Ishikawa (cell line): Measurements from ENCODE around the gene APBB2.

Source experiments
- CREB1 ChIP-seq: IDR thresholded peaks from 2 replicates; pipeline ENCODE4 v1.6.1; 2012; ENCODE audit warnings: low read depth
- EP300 ChIP-seq: IDR thresholded peaks from 2 replicates; pipeline ENCODE4 v1.6.1; 2012; ENCODE audit warnings: borderline replicate concordance
- FOXM1 ChIP-seq: IDR thresholded peaks from 2 replicates; pipeline ENCODE4 v1.6.1; 2012; ENCODE audit warnings: low read depth, borderline replicate concordance
- NFIC ChIP-seq: IDR thresholded peaks from 2 replicates; pipeline ENCODE4 v1.6.1; 2012
- REST ChIP-seq: IDR thresholded peaks from 2 replicates; pipeline ENCODE4 v1.6.1; 2012; ENCODE audit warnings: low read depth, mild to moderate bottlenecking
- TAF1 ChIP-seq: IDR thresholded peaks from 2 replicates; pipeline ENCODE4 v1.6.1; 2012; ENCODE audit warnings: low read depth, mild to moderate bottlenecking
- TEAD4 ChIP-seq: IDR thresholded peaks from 2 replicates; pipeline ENCODE4 v1.6.1; 2012
- USF1 ChIP-seq: IDR thresholded peaks from 2 replicates; pipeline ENCODE4 v1.6.1; 2012
- ZBTB7A ChIP-seq: IDR thresholded peaks from 2 replicates; pipeline ENCODE4 v1.6.1; 2012; ENCODE audit warnings: low read depth

GRCh38 chr4:41205130-41205529 lies 9.2 kb downstream of the APBB2 start:
- no peak for TF ChIP-seq CREB1
- no peak for TF ChIP-seq USF1
- TF ChIP-seq TEAD4 = no peak
- no peak for TF ChIP-seq EP300
- no peak for TF ChIP-seq TAF1
- TF ChIP-seq REST = no peak
- TF ChIP-seq NFIC = no peak
- TF ChIP-seq FOXM1 = no peak
- TF ChIP-seq ZBTB7A = no peak
